Panc1 (cell line): ENCODE results near the gene STEAP1B. TPM values are rescaled to one million over a fixed set of nuclear protein-coding genes. Genes with fewer than 3 reads are reported as not detected.

Experiments used
- ATAC-seq: fragments of 200-7000 bp; cut with Tn5 transposase; 2 replicates; pipeline ENCODE4 v1.9.1; 2020; ENCODE audit warnings: mild to moderate bottlenecking, moderate library complexity
- BruUV-seq: library from RNA; stranded (reverse); fragments of 400-500 nt; replicated peaks from 2 replicates; lab custom pipeline; 2021; lab: Mats Ljungman, UMichigan
- CTCF ChIA-PET: fragments of 300-600 bp; sonication (Branson Sonifier 250); formaldehyde crosslinking; loops from one replicate; lab custom pipeline; 2022; ENCODE audit warnings: antibody characterized with exemption; lab: Charles Lee
- POLR2A ChIA-PET: fragments of 300-600 bp; sonication (Branson Sonifier 250); formaldehyde crosslinking; loops from one replicate; lab custom pipeline; 2022; ENCODE audit warnings: antibody characterized with exemption; lab: Charles Lee
- DNase-seq: peaks from one replicate; pipeline ENCODE4 v3.0.0-alpha.2; 2010; ENCODE audit warnings: low read depth, low spot score
- H3K27ac ChIP-seq: 2 replicates; pipeline ENCODE4 v1.5.1; 2011; ENCODE audit warnings: mild to moderate bottlenecking, low read length, inconsistent platforms
- H3K27me3 ChIP-seq: fragments of 200-500 bp; sonication (Bioruptor generic); 2 replicates; pipeline ENCODE4 v1.6.0; 2014; ENCODE audit warnings: low read length, inconsistent platforms; ENCODE audit not compliant: control insufficient read depth, insufficient read depth
- H3K36me3 ChIP-seq: fragments of 200-500 bp; sonication (Bioruptor generic); 2 replicates; pipeline ENCODE4 v1.5.1; 2014; ENCODE audit warnings: inconsistent platforms, mild to moderate bottlenecking, low read length, moderate library complexity; ENCODE audit not compliant: control insufficient read depth, insufficient read depth
- H3K4me1 ChIP-seq: 2 replicates; pipeline ENCODE4 v1.5.1; 2011; ENCODE audit warnings: inconsistent platforms, mild to moderate bottlenecking, low read length, moderate library complexity; ENCODE audit not compliant: control insufficient read depth, insufficient read depth
- H3K4me3 ChIP-seq, 2 experiments: 2 replicates each; pipeline ENCODE4 v1.5.1; 2011 to 2012; ENCODE audit warnings: low read depth in 2 of 2, low read length in 2 of 2, mild to moderate bottlenecking in 2 of 2, inconsistent platforms in 1 of 2, moderate library complexity in 1 of 2
- H3K9me3 ChIP-seq: fragments of 200-500 bp; sonication (Bioruptor generic); 2 replicates; pipeline ENCODE4 v1.5.1; 2014; ENCODE audit warnings: low read depth, mild to moderate bottlenecking, inconsistent platforms, low read length, moderate library complexity; ENCODE audit not compliant: control insufficient read depth, insufficient read depth
- POLR2AphosphoS5 ChIP-seq: IDR thresholded peaks from 2 replicates; pipeline ENCODE4 v1.6.1; 2012; ENCODE audit warnings: mild to moderate bottlenecking, low read depth, low read length, moderate library complexity
- SIN3A ChIP-seq: IDR thresholded peaks from 2 replicates; pipeline ENCODE4 v1.6.1; 2012; ENCODE audit warnings: low read depth, mild to moderate bottlenecking, low read length, moderate library complexity, borderline replicate concordance; ENCODE audit not compliant: insufficient read depth
- TCF7L2 ChIP-seq: IDR thresholded peaks from 2 replicates; pipeline ENCODE4 v1.6.1; 2011; ENCODE audit warnings: mild to moderate bottlenecking, low read depth, low read length, inconsistent platforms
- in situ Hi-C: cut with HindIII; loops from 2 replicates; pipeline ENCODE4 v1.10.0; 2016; ENCODE audit warnings: low sequenced_read_pairs, low pct_unique_long_range_greater_than_20kb
- intact Hi-C: fragments of 100-400 bp; cut with micrococcal nuclease; formaldehyde crosslinking; loops from one replicate; pipeline ENCODE4 v1.10.0; 2022; ENCODE audit not compliant: unreplicated experiment
- total RNA-seq: library from RNA; stranded (reverse); gene quantifications from one replicate; pipeline ENCODE4 v1.2.1, GENCODE V29; 2021; ENCODE audit not compliant: unreplicated experiment
- TF ChIP-seq, protein P1 (sequence below), 2 experiments: IDR thresholded peaks; 2 replicates each; pipeline ENCODE4 v1.6.1; 2011 to 2012; ENCODE audit warnings: low read depth in 2 of 2, control low read depth in 1 of 2, low read length in 1 of 2, mild to moderate bottlenecking in 1 of 2, moderate library complexity in 1 of 2; ENCODE audit not compliant: insufficient read depth in 1 of 2
- TF ChIP-seq, protein P2 (sequence below): fragments of 450-650 bp; IDR thresholded peaks from 2 replicates; pipeline ENCODE4 v1.5.1; 2017; ENCODE audit warnings: mild to moderate bottlenecking

Gene STEAP1B
- total RNA-seq, 1 experiment from 2014 or later: 3.3 TPM

GRCh38 chr7:22482503-22482902 lies 17.5 kb downstream of the STEAP1B start:
- H3K4me3 ChIP-seq: no peak overlapping the region
- no peaks in the 10 kb centered on the region for H3K9me3 ChIP-seq
- no peaks in the 10 kb centered on the region for H3K27me3 ChIP-seq
- ChIA-PET POLR2A (no interaction called here), CTCF (no interaction called here)
- no peaks in the 10 kb centered on the region for H3K4me1 ChIP-seq
- no peaks in the 10 kb centered on the region for H3K36me3 ChIP-seq
- ATAC-seq: no peak
- TF ChIP-seq, protein P1, sequence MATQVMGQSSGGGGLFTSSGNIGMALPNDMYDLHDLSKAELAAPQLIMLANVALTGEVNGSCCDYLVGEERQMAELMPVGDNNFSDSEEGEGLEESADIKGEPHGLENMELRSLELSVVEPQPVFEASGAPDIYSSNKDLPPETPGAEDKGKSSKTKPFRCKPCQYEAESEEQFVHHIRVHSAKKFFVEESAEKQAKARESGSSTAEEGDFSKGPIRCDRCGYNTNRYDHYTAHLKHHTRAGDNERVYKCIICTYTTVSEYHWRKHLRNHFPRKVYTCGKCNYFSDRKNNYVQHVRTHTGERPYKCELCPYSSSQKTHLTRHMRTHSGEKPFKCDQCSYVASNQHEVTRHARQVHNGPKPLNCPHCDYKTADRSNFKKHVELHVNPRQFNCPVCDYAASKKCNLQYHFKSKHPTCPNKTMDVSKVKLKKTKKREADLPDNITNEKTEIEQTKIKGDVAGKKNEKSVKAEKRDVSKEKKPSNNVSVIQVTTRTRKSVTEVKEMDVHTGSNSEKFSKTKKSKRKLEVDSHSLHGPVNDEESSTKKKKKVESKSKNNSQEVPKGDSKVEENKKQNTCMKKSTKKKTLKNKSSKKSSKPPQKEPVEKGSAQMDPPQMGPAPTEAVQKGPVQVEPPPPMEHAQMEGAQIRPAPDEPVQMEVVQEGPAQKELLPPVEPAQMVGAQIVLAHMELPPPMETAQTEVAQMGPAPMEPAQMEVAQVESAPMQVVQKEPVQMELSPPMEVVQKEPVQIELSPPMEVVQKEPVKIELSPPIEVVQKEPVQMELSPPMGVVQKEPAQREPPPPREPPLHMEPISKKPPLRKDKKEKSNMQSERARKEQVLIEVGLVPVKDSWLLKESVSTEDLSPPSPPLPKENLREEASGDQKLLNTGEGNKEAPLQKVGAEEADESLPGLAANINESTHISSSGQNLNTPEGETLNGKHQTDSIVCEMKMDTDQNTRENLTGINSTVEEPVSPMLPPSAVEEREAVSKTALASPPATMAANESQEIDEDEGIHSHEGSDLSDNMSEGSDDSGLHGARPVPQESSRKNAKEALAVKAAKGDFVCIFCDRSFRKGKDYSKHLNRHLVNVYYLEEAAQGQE (IDR thresholded peaks at IDR 0.05; ENCODE audit: insufficient read depth in 1 of 2, low read depth in 2 of 2, low read length in 1 of 2): no peak
- no TSS peak for BruUV-seq
- no peak for DNase-seq
- H3K27ac ChIP-seq: no peak overlapping the region
- in situ Hi-C loops (no loop called here), intact Hi-C loops (no loop called here)

GRCh38 chr7:22481726-22482125 lies 18.3 kb downstream of the STEAP1B start:
- no TSS peak for BruUV-seq
- CTCF ChIA-PET: no interaction called here
- DNase-seq (no peak), ATAC-seq (no peak)
- Histone ChIP-seq H3K9me3 (no peaks in the 10 kb centered on the region), H3K27ac (no peak overlapping the region), H3K27me3 (no peaks in the 10 kb centered on the region), H3K36me3 (no peaks in the 10 kb centered on the region), H3K4me1 (no peaks in the 10 kb centered on the region), H3K4me3 (no peak overlapping the region)
- POLR2A ChIA-PET: no interaction called here
- no peak for TF ChIP-seq TCF7L2
- no peak for TF ChIP-seq SIN3A
- no peak for TF ChIP-seq POLR2AphosphoS5
- TF ChIP-seq, protein P1 (IDR thresholded peaks at IDR 0.05; ENCODE audit: insufficient read depth in 1 of 2, low read depth in 2 of 2, low read length in 1 of 2): no peak
- TF ChIP-seq, protein P2, sequence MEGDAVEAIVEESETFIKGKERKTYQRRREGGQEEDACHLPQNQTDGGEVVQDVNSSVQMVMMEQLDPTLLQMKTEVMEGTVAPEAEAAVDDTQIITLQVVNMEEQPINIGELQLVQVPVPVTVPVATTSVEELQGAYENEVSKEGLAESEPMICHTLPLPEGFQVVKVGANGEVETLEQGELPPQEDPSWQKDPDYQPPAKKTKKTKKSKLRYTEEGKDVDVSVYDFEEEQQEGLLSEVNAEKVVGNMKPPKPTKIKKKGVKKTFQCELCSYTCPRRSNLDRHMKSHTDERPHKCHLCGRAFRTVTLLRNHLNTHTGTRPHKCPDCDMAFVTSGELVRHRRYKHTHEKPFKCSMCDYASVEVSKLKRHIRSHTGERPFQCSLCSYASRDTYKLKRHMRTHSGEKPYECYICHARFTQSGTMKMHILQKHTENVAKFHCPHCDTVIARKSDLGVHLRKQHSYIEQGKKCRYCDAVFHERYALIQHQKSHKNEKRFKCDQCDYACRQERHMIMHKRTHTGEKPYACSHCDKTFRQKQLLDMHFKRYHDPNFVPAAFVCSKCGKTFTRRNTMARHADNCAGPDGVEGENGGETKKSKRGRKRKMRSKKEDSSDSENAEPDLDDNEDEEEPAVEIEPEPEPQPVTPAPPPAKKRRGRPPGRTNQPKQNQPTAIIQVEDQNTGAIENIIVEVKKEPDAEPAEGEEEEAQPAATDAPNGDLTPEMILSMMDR: no peak
- intact Hi-C loops (no loop called here), in situ Hi-C loops (no loop called here)
